ENCODE data around the gene RIPOR2. TPM values are rescaled to one million over a fixed set of nuclear protein-coding genes. Genes with fewer than 3 reads are reported as not detected.

The RIPOR2 gene
- polyA plus RNA-seq, 3 donors = 154 to 181 (median 179) TPM

GRCh38 chr6:24802271-24803059 is 133.3 kb downstream of the RIPOR2 start:
- Mint-ChIP-seq H3K4me3 (no peak overlapping the region), H3K36me3 (peaks cover 55 to 74% of the 10 kb centered on the region in 2 donors), H3K4me1 (no peaks in the 10 kb centered on the region), H3K27ac (peak overlapping the region in 4 of 7 donors; percentile 20 to 87 (median 40)), H3K9me3 (no peaks in the 10 kb centered on the region), H3K27me3 (ENCODE audit: low read depth in 3 of 3) (peaks cover 0 to 3% (median 0%) of the 10 kb centered on the region in 3 donors)
- H3K36me3 ChIP-seq (replicated peaks in 1 of 2; ENCODE audit: control insufficient read depth in 1 of 2, insufficient read depth in 2 of 2, low read length in 2 of 2) = peaks cover 56 to 60% of the 10 kb centered on the region in 2 donors
- no peaks in the 10 kb centered on the region for H3K27me3 ChIP-seq (ENCODE audit: control insufficient read depth in 2 of 2, insufficient read depth in 2 of 2, low read length in 2 of 2)
- no peaks in the 10 kb centered on the region for H3K4me1 ChIP-seq (ENCODE audit: control insufficient read depth in 1 of 2, insufficient read depth in 2 of 2, low read length in 2 of 2)
- no peak for TF ChIP-seq CTCF (IDR thresholded peaks at IDR 0.05)
- no peaks in the 10 kb centered on the region for H3K9me3 ChIP-seq (replicated peaks in 1 of 2; ENCODE audit: control insufficient read depth in 1 of 2, insufficient read depth in 1 of 2, low read length in 2 of 2)
- no peak overlapping the region for H2AFZ ChIP-seq (ENCODE audit: insufficient read depth, low read depth, low read length, poor library complexity, severe bottlenecking)
- no peak overlapping the region for H3K4me2 ChIP-seq (replicated peaks; ENCODE audit: extremely low read depth, low read length, poor library complexity, severe bottlenecking)
- peak overlapping the region in 1 of 2 donors; percentile 29 for H3K27ac ChIP-seq (ENCODE audit: low read depth in 1 of 2, low read length in 2 of 2)
- no peaks in the 10 kb centered on the region for H3K79me2 ChIP-seq (ENCODE audit: insufficient read depth, low read length)
- intact Hi-C loops (cut with micrococcal nuclease) = no loop called here
- H3K9ac ChIP-seq (ENCODE audit: insufficient read depth, low read length, poor library complexity, severe bottlenecking) = no peak overlapping the region
- H3K4me3 ChIP-seq (replicated peaks in 1 of 3; ENCODE audit: low read depth in 2 of 3, low read length in 3 of 3) = no peak overlapping the region
- WGBS (ENCODE audit: insufficient coverage) = 94% methylated on average over 2 of the region's 8 CpGs
- H4K20me1 ChIP-seq (ENCODE audit: insufficient read depth, low read length) = peaks cover 54% of the 10 kb centered on the region
- no peak for DNase-seq

GRCh38 chr6:24799541-24799915 is 136.2 kb downstream of the RIPOR2 start:
- H3K79me2 ChIP-seq (ENCODE audit: insufficient read depth, low read length) = no peaks in the 10 kb centered on the region
- H3K4me3 Mint-ChIP-seq = no peak overlapping the region
- TF ChIP-seq CTCF (IDR thresholded peaks at IDR 0.05) = no peak
- DNase-seq = no peak
- no peak overlapping the region for H3K4me3 ChIP-seq (replicated peaks in 1 of 3; ENCODE audit: low read depth in 2 of 3, low read length in 3 of 3)
- H4K20me1 ChIP-seq (ENCODE audit: insufficient read depth, low read length) = peaks cover 25% of the 10 kb centered on the region
- H3K27ac ChIP-seq (ENCODE audit: low read depth in 1 of 2, low read length in 2 of 2) = no peak overlapping the region
- H3K9ac ChIP-seq (ENCODE audit: insufficient read depth, low read length, poor library complexity, severe bottlenecking) = no peak overlapping the region
- H3K27me3 Mint-ChIP-seq (ENCODE audit: low read depth in 3 of 3) = peaks cover 0 to 3% (median 0%) of the 10 kb centered on the region in 3 donors
- intact Hi-C loops (cut with micrococcal nuclease) = no loop called here
- H3K4me2 ChIP-seq (replicated peaks; ENCODE audit: extremely low read depth, low read length, poor library complexity, severe bottlenecking) = no peak overlapping the region
- no peaks in the 10 kb centered on the region for H3K4me1 ChIP-seq (ENCODE audit: control insufficient read depth in 1 of 2, insufficient read depth in 2 of 2, low read length in 2 of 2)
- H2AFZ ChIP-seq (ENCODE audit: insufficient read depth, low read depth, low read length, poor library complexity, severe bottlenecking) = no peak overlapping the region
- WGBS (ENCODE audit: insufficient coverage) = 30% methylated on average over 1 of the region's 1 CpG
- no peaks in the 10 kb centered on the region for H3K9me3 ChIP-seq (replicated peaks in 1 of 2; ENCODE audit: control insufficient read depth in 1 of 2, insufficient read depth in 1 of 2, low read length in 2 of 2)
- H3K36me3 Mint-ChIP-seq = peaks cover 29 to 45% of the 10 kb centered on the region in 2 donors
- H3K27me3 ChIP-seq (ENCODE audit: control insufficient read depth in 2 of 2, insufficient read depth in 2 of 2, low read length in 2 of 2) = no peaks in the 10 kb centered on the region
- peaks cover 26 to 30% of the 10 kb centered on the region in 2 donors for H3K36me3 ChIP-seq (replicated peaks in 1 of 2; ENCODE audit: control insufficient read depth in 1 of 2, insufficient read depth in 2 of 2, low read length in 2 of 2)
- peak overlapping the region in 5 of 7 donors; percentile 0 to 21 (median 13) for H3K27ac Mint-ChIP-seq
- no peaks in the 10 kb centered on the region for H3K4me1 Mint-ChIP-seq
- H3K9me3 Mint-ChIP-seq = no peaks in the 10 kb centered on the region

All from CD14-positive monocyte (primary cell).